Choroid plexus epithelial cell (primary cell): ENCODE data around the gene TMEM106C.

ENCODE experiments used
- DNase-seq: peaks from one replicate; pipeline ENCODE4 v3.0.0-alpha.2; 2010; ENCODE audit warnings: low read depth
- H3K4me3 ChIP-seq: 2 replicates; pipeline ENCODE4 v1.5.1; 2011; ENCODE audit warnings: low read depth, mild to moderate bottlenecking, control low read depth, low read length, moderate library complexity
- TF ChIP-seq, protein P1 (sequence below): conservative IDR thresholded peaks from 2 replicates; pipeline ENCODE4 v1.5.1; 2011; ENCODE audit warnings: low read depth, mild to moderate bottlenecking, control low read depth, inconsistent platforms, low read length, moderate library complexity

The TMEM106C gene

DNA sequence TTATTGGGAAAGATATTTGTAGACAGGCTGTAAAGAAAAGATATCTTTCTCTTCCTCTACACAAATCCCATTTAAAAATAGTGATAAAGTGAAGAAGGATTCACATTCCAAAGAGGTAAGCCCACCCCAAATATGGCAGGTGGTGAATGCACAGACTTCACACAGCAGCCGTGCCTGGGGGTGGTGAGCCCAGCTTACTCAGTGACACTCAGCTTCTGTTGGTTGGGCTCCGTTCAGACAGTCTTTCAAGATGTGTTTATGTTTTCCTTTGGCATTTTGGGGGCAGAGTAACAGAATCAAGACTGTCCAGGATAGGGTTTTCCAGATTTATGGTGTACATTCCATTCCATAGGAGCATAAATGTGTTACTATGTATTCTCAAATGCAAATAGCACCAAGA lies 45.0 kb downstream of the TMEM106C start:
- TF ChIP-seq, protein P1, sequence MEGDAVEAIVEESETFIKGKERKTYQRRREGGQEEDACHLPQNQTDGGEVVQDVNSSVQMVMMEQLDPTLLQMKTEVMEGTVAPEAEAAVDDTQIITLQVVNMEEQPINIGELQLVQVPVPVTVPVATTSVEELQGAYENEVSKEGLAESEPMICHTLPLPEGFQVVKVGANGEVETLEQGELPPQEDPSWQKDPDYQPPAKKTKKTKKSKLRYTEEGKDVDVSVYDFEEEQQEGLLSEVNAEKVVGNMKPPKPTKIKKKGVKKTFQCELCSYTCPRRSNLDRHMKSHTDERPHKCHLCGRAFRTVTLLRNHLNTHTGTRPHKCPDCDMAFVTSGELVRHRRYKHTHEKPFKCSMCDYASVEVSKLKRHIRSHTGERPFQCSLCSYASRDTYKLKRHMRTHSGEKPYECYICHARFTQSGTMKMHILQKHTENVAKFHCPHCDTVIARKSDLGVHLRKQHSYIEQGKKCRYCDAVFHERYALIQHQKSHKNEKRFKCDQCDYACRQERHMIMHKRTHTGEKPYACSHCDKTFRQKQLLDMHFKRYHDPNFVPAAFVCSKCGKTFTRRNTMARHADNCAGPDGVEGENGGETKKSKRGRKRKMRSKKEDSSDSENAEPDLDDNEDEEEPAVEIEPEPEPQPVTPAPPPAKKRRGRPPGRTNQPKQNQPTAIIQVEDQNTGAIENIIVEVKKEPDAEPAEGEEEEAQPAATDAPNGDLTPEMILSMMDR: no peak
- DNase-seq: no peak
- H3K4me3 ChIP-seq: no peak overlapping the region

GRCh38 chr12:48008950-48009349 lies 45.6 kb downstream of the TMEM106C start:
- H3K4me3 ChIP-seq: no peak overlapping the region
- TF ChIP-seq, protein P1: no peak
- DNase-seq: no peak

GRCh38 chr12:48009471-48009870 lies 46.1 kb downstream of the TMEM106C start:
- TF ChIP-seq, protein P1: no peak
- no peak overlapping the region for H3K4me3 ChIP-seq
- no peak for DNase-seq

DNA sequence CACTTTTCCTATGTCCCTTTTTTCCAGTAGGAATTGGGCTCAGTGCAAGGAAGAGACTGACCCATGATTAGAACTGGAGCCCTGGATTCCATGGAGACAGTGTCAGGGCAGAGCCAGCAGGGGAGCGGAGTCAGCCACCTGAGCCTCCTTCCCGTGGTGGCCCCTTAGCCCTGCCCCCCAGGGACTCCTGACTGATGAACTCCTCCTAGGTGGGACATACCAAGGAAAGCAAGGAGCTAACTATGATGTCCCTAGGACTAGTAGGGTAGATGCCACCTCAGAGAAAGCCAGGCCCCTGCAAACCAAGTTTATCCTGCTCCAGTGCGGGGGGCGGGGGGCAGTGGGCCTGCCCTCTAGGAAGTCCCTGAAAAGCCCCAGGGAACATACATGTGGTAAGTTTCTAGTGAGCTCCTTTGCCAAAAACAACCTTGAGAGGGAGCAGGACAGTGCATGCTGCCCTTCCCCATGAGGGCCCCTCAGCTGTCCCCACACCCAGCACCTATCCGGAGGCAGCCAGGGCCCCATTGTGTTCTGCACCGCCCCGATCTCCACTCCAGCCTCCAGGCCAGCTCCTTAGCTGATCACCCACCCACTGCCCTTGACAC lies 47.1 kb downstream of the TMEM106C start:
- DNase-seq: no peak
- TF ChIP-seq, protein P1: no peak
- no peak overlapping the region for H3K4me3 ChIP-seq

DNA sequence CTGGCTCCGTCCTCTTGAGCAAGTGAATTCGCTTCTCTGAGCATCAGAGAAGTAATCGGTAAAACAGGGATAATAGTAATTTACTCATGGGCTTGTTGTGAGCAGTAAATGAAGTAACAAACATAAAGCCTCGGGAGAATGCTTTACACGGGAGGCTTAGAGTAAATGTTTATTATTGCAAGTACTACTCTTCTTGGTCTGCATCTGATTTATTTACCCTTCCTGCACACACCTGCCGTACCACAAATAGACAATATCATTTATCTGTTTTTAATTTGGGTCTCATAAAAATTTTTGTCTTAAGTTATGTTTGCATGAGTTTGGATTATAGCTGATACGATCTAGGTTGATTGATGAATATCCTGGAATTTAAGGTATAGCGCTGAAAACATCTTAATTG lies 48.7 kb downstream of the TMEM106C start:
- no peak overlapping the region for H3K4me3 ChIP-seq
- no peak for DNase-seq
- TF ChIP-seq, protein P1: no peak

DNA sequence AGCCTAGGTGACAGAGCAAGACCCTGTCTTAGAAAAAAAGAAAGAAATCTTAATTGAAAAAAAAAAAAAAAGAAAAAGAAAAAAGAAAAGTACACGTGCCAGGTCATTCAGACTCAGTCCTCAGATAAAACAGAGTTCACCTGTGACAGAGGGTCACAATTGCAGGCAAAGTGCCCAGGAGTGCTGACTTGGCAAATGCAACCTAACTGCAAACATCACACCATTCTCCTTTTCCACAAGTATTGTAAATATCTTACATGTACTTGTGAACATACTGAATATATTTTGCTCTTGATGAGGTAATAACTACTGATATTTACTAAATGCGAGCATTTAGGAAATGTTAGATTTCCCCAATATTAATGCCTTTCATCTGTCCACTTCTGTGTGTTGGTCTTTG lies 49.9 kb downstream of the TMEM106C start:
- TF ChIP-seq, protein P1: no peak
- H3K4me3 ChIP-seq: no peak overlapping the region
- no peak for DNase-seq

- DNase-seq: no peak
- TF ChIP-seq, protein P1: no peak
- H3K4me3 ChIP-seq: no peak overlapping the region
These were observed 51.7 kb downstream of the TMEM106C start for GRCh38 chr12:48015129-48015528.
